ENCODE measurements around the gene SYT1.

GRCh38 chr12:79451365-79451764 is 586.8 kb downstream of the SYT1 start:
- no peak for TF ChIP-seq CTCF (IDR thresholded peaks at IDR 0.05)
- TF ChIP-seq ZFX (IDR thresholded peaks at IDR 0.05; ENCODE audit: borderline replicate concordance), result no peak

Data from 22Rv1 (cell line).